Body of pancreas (tissue), 4 donors: ENCODE results near the gene CDH20.

Experiments
- CTCF ChIP-seq, 7 experiments: fragments of 450-650 bp in 4 of 7; fragments of 200-600 bp in 3 of 7; sonication (generic) in 3 of 7; IDR thresholded peaks; one replicate each; pipeline ENCODE4 v1.5.1; 2016 to 2019; ENCODE audit warnings: antibody characterized with exemption in 7 of 7
- POLR2A ChIP-seq, 3 donors: fragments of 450-650 bp; IDR thresholded peaks; one replicate each; pipeline ENCODE4 v1.6.1; 2016; ENCODE audit warnings: antibody characterized with exemption in 3 of 3, mild to moderate bottlenecking in 2 of 3

- TF ChIP-seq CTCF (IDR thresholded peaks at IDR 0.05) (no peak), POLR2A (IDR thresholded peaks at IDR 0.05) (no peak)
These were observed 239.6 kb downstream of the CDH20 start for GRCh38 chr18:61572871-61573270.
